HL-60 (cell line): ENCODE data around the gene COL21A1.
A peak's percentile ranks its signal among the peaks of the same experiment; 100 is the strongest.

Experiments
- DNase-seq, 2 experiments: peaks; one replicate each; pipeline ENCODE4 v3.0.0-alpha.2; 2010 to 2020; ENCODE audit warnings: low read depth in 1 of 2, low spot score in 1 of 2
- H3K27ac ChIP-seq: fragments of 250-450 bp; sonication (Bioruptor Pico); replicated peaks from 2 replicates; pipeline ENCODE4 v1.5.1; 2020; ENCODE audit warnings: mild to moderate bottlenecking, moderate library complexity
- H3K27me3 ChIP-seq: fragments of 250-450 bp; sonication (Bioruptor Pico); 2 replicates; pipeline ENCODE4 v1.5.1; 2021; ENCODE audit warnings: mild to moderate bottlenecking, moderate library complexity; ENCODE audit not compliant: insufficient read depth, poor library complexity, severe bottlenecking
- H3K4me3 ChIP-seq: replicated peaks from 2 replicates; pipeline ENCODE4 v1.5.1; 2011; ENCODE audit warnings: mild to moderate bottlenecking, control low read depth, low read length; ENCODE audit not compliant: insufficient read depth
- GABPA ChIP-seq: IDR thresholded peaks from 2 replicates; pipeline ENCODE4 v1.6.1; 2012; ENCODE audit warnings: low read depth
- POLR2AphosphoS5 ChIP-seq: IDR thresholded peaks from 2 replicates; pipeline ENCODE4 v1.6.1; 2012; ENCODE audit warnings: low read depth
- SPI1 ChIP-seq: IDR thresholded peaks from 2 replicates; pipeline ENCODE4 v1.6.1; 2012; ENCODE audit warnings: low read depth, mild to moderate bottlenecking, borderline replicate concordance
- TF ChIP-seq, protein P1 (sequence below): IDR thresholded peaks from 2 replicates; pipeline ENCODE4 v1.6.1; 2012; ENCODE audit warnings: low read depth; ENCODE audit not compliant: insufficient replicate concordance
- TF ChIP-seq, protein P2 (sequence below): IDR thresholded peaks from one replicate; pipeline ENCODE4 v1.5.1; 2011; ENCODE audit warnings: low read length, control low read depth, inconsistent platforms; ENCODE audit not compliant: insufficient read depth

The COL21A1 gene

DNA sequence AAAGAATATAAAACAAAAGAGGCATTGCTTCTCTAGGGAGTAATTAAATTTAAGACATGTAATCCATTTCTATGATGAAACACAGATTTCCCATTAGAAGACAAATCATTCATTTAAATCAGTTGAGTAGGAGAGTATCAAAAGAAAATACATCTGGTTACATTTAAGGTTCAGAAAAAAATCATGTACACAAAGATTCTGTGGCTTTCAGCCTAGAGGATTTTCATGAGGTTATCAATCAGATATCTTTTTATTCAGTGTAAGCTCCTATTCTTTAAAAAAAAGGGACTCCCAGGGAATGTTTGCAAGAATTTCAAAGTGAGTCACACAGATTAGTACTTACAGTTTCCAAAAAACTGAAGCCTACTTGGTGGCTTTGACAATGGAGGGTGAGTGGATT lies 24.9 kb downstream of the COL21A1 start:
- Histone ChIP-seq H3K27ac (no peak overlapping the region), H3K4me3 (no peak overlapping the region), H3K27me3 (no peaks in the 10 kb centered on the region)
- no peak for DNase-seq
- TF ChIP-seq, protein P1, sequence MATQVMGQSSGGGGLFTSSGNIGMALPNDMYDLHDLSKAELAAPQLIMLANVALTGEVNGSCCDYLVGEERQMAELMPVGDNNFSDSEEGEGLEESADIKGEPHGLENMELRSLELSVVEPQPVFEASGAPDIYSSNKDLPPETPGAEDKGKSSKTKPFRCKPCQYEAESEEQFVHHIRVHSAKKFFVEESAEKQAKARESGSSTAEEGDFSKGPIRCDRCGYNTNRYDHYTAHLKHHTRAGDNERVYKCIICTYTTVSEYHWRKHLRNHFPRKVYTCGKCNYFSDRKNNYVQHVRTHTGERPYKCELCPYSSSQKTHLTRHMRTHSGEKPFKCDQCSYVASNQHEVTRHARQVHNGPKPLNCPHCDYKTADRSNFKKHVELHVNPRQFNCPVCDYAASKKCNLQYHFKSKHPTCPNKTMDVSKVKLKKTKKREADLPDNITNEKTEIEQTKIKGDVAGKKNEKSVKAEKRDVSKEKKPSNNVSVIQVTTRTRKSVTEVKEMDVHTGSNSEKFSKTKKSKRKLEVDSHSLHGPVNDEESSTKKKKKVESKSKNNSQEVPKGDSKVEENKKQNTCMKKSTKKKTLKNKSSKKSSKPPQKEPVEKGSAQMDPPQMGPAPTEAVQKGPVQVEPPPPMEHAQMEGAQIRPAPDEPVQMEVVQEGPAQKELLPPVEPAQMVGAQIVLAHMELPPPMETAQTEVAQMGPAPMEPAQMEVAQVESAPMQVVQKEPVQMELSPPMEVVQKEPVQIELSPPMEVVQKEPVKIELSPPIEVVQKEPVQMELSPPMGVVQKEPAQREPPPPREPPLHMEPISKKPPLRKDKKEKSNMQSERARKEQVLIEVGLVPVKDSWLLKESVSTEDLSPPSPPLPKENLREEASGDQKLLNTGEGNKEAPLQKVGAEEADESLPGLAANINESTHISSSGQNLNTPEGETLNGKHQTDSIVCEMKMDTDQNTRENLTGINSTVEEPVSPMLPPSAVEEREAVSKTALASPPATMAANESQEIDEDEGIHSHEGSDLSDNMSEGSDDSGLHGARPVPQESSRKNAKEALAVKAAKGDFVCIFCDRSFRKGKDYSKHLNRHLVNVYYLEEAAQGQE: no peak
- no peak for TF ChIP-seq SPI1
- TF ChIP-seq POLR2AphosphoS5: no peak
- TF ChIP-seq, protein P2, sequence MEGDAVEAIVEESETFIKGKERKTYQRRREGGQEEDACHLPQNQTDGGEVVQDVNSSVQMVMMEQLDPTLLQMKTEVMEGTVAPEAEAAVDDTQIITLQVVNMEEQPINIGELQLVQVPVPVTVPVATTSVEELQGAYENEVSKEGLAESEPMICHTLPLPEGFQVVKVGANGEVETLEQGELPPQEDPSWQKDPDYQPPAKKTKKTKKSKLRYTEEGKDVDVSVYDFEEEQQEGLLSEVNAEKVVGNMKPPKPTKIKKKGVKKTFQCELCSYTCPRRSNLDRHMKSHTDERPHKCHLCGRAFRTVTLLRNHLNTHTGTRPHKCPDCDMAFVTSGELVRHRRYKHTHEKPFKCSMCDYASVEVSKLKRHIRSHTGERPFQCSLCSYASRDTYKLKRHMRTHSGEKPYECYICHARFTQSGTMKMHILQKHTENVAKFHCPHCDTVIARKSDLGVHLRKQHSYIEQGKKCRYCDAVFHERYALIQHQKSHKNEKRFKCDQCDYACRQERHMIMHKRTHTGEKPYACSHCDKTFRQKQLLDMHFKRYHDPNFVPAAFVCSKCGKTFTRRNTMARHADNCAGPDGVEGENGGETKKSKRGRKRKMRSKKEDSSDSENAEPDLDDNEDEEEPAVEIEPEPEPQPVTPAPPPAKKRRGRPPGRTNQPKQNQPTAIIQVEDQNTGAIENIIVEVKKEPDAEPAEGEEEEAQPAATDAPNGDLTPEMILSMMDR: no peak
- TF ChIP-seq GABPA: no peak

DNA sequence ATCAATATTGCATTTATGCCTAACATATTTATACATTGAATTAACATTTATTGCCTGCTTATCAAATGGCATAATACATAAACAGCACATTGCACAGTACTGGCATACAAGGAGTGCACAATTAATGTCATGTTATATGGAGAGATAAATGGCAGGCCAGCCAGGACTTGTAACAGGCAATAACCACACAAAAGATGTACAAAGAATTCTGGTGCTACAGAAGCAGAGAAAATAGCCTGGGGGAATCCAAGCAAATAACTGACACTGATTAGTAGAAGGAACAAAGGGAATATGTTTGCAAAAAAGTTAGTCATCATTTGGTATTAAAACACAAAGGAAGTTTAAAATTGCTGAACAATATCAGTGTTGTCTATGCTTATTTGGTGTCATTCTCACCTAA lies 27.3 kb downstream of the COL21A1 start:
- TF ChIP-seq, protein P2: no peak
- no peak overlapping the region for H3K27ac ChIP-seq
- no peak for DNase-seq
- H3K27me3 ChIP-seq: no peaks in the 10 kb centered on the region
- no peak overlapping the region for H3K4me3 ChIP-seq

DNA sequence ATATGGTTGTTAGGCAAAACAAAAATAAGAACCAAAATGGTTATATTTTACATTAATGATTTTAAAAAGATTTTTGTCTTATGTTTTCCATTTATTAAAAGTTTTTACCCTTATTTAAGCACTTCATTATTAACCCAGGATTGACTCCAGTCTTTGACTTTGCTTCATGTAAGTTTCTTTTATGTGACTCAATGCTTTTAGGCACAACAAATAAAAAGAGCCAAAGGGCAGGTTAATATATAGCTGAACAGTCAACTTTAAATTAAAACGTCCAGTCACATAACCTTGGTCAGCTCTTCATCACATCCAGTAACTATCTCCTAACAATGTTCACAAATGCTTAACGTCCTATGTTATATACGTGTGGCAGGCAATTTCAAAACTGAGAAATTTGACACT lies 32.7 kb downstream of the COL21A1 start:
- TF ChIP-seq SPI1 (no peak), GABPA (no peak), POLR2AphosphoS5 (no peak)
- TF ChIP-seq, protein P2: no peak
- TF ChIP-seq, protein P1: no peak
- H3K4me3 ChIP-seq: no peak overlapping the region
- H3K27me3 ChIP-seq: no peaks in the 10 kb centered on the region
- DNase-seq: no peak
- H3K27ac ChIP-seq: no peak overlapping the region

DNA sequence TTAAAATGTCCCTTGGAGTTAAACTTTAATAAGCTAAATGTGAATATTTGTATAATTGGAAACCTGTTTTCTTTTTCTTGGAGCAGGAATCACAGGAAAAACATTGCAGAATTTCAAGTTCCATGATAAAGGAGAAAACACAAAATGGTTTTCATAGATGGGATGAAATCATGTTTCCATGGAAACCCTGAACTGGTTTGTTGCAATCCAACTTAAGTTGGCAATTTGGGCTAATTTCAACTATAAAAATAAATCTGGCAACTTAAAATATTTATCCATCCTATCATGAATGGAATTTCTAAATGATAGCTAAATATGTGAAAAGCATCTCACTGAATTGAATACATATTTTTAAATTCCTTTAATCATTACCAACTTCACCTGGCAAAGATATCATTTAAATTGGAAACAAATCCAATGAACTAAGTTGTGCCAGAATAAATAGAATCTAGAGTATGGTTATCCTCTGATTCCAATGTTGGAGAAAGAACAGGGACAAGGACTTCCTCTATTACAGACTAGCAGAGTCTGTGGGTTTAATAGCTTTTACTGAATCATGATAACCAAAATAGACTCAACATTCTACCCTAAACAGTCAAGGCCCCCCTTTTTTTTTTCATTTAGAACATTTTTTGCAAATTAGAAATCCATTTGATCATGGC lies 33.2 kb downstream of the COL21A1 start:
- DNase-seq: no peak
- Histone ChIP-seq H3K27me3 (no peaks in the 10 kb centered on the region), H3K27ac (no peak overlapping the region), H3K4me3 (no peak overlapping the region)
- TF ChIP-seq, protein P1: no peak
- TF ChIP-seq SPI1: peak; percentile 42; the same call in 1 of the 2 replicates
